ENCODE data around the gene PDHX.

Gene PDHX

DNA sequence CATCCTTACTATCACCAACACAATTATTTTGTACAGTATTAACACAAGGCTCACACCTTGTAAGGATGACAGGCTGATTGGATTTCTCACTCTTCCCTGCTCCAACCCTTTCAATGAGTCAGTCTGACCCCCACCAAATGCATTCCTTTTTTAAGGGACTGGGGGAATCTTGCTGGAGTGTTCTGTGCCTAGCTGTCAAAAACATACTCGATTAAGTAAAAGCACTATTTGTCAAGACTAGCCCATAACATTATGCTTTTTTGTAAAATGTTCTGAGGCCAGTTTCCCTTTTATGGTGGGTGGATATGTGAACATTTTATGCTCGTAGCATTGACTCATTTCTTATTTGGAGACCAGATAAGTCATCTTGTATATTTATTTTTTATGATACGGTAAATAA, 87.2 kb downstream of the PDHX start:
- TF ChIP-seq, protein P1, sequence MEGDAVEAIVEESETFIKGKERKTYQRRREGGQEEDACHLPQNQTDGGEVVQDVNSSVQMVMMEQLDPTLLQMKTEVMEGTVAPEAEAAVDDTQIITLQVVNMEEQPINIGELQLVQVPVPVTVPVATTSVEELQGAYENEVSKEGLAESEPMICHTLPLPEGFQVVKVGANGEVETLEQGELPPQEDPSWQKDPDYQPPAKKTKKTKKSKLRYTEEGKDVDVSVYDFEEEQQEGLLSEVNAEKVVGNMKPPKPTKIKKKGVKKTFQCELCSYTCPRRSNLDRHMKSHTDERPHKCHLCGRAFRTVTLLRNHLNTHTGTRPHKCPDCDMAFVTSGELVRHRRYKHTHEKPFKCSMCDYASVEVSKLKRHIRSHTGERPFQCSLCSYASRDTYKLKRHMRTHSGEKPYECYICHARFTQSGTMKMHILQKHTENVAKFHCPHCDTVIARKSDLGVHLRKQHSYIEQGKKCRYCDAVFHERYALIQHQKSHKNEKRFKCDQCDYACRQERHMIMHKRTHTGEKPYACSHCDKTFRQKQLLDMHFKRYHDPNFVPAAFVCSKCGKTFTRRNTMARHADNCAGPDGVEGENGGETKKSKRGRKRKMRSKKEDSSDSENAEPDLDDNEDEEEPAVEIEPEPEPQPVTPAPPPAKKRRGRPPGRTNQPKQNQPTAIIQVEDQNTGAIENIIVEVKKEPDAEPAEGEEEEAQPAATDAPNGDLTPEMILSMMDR (IDR thresholded peaks at IDR 0.05), result no peak

DNA sequence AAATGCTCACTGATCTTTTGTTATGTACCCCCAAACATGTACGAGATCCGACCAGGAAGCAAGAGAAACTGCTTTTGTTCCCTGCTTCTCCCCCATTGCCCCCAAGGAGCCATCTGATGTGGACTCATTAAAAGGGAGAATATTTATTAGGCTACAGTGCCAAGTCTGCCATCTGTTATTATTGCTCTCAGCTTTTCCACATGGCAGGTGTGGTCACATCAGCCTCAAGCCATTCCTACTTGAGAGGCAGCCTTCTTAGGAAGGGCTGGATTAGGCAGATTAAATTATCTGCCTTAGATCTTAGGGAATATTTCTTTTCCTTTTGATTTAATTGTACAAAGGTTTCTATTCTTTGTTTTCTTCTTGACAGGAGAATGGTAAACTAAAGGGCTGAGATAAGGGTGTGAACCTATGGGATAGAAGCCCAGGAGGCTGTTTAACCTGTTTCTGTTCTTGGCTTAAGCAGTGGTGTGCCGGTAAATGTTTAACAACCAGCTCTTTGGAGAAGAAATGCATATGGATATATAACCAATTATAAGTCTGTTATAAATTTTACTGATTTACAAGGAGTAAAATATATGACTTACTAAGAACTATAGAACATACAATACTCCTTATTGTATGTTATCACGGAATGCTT, 88.8 kb downstream of the PDHX start:
- TF ChIP-seq, protein P1 (IDR thresholded peaks at IDR 0.05), result no peak

- TF ChIP-seq, protein P1 (IDR thresholded peaks at IDR 0.05), result no peak
Measured at GRCh38 chr11:35006389-35007128, 90.1 kb downstream of the PDHX start.

- TF ChIP-seq, protein P1 (IDR thresholded peaks at IDR 0.05), result no peak
Measured at GRCh38 chr11:35007277-35007676, 90.9 kb downstream of the PDHX start.

DNA sequence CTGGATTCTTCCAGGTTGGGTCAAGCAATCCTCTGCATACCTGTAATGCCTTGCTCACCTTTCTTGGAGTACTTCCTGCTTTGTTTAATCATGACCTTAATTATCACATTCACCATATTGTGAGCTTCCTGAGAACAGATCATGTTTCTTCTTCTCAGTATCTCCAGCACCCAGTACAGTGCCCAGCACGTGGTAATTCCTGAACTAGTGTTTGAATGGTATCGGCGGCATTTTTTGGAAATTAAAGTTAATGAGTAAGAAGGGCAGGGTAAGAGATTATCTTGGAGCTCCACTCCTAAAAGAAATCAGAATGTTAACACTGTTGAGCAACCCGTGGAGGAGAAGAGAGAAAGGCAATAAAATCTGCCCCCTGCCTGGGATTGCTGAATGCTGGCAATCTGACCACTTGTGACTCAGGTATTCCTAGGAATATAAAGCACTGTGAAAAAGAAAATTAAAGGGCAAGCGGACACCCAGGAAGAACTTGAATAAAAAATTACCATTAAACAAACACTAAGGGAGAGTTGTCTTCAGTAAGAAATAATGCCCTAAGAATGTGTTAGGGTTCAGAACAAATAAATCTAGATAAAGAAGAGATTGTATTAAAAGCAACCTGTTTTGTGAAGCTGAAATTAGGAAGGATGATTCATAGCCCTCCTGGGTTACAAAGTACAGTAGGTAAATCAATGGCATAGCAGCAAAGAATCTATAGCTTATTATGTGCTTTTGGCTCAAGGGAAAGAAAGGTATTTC, 92.9 kb downstream of the PDHX start:
- TF ChIP-seq, protein P1 (IDR thresholded peaks at IDR 0.05), result no peak

DNA sequence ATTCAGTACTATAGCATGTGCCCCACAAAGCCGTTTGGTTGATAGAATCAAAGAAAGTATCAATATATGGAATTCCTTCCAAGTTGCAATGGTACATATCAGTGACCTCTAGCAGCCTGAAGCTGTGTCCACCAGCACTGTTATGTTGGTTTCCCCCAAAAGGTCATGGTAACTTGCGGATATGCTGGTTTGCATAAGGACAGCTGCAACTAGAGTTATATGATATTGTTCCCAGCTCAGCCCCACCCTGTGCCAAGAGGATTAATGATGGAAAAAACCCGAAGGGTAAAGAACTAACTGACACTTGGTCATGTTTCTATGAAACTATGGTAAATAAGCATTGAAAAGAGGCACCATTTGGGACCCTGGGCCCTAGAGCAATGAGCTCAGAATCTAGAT, 93.5 kb downstream of the PDHX start:
- TF ChIP-seq, protein P1 (IDR thresholded peaks at IDR 0.05), result no peak

DNA sequence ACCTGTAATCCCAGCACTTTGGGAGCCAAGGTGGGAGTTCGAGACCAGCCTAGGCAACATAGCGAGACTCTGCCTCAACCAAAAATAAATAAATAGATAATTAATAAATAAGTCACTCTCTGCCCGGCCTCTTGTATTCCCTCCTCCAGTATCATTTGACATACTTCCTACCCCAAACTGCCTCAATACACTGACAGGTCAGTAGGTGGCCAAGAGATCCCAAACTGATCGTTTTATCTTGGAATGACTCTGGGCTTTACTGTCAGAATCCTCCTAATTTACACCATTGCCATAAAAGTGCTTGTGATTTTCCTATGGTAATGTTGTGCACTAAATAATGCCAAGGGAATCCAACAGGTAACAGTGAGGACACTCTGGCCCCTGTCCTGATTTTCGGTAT, 94.2 kb downstream of the PDHX start:
- TF ChIP-seq, protein P1 (IDR thresholded peaks at IDR 0.05), result no peak

All from LNCAP (cell line).